ENCODE results near the gene ADARB2. TPM values are rescaled to one million over a fixed set of nuclear protein-coding genes. Genes with fewer than 3 reads are reported as not detected.

Gene ADARB2
- total RNA-seq, 1 experiment from 2014 or later: 0.90 TPM

DNA sequence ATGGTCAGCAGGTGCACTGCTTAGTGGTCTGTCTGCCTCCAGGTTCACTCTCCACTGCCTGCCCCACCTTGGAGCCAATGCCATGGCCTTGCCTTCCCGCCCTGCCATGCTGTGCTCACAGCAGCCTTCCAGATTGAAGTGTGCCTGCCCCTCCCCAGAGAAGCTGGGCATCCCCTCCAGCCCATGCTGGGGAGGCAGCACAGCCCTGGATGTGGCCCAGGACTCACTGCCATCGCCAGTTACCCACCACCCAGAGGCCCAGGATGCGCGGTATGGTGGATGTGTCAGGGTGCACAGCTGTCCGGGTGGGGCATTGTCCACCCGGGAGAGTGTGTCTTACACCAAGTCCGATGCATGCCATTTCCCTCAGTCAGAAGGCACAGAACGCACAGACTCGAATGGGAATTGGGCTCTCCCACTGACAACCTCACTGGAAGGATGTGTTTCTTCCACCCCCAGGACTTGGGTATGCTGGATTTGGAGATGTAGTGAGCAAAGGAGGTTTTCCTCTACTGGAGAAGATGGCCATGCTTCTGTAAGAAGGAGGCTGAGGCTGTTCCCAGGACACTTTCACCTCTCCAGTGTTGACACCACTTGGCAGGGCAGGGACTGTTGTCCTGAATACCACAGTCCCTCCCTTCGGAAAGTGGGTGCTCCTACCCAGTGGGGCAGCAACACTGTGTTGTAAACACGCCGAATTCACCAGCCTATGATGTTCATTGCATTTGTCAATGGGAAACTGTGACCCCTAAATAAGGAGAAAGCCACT is 122.0 kb downstream of the ADARB2 start:
- DNase-seq (ENCODE audit: low read depth, low spot score): no peak
- in situ Hi-C loops (cut with HindIII; ENCODE audit: low pct_unique_long_range_greater_than_20kb, low sequenced_read_pairs): no loop called here

DNA sequence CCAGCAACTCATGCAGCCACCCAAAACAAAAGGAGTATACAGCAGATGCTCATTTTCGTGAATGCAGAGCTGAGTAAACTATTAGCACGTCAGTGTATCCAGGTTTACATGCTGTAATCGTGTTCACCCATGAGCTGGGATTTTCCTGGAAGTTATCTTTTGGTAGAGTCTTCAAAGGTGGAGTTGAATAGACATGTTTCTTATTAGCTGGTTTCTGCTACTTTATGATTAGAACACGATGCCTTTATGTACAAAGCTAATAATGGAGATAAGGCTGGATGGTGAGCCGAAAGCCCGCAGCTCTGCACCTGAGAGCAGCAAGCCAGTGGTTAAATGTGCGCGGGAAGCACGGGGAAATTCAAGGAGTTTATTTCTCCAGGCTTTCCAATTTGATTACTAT is 123.8 kb downstream of the ADARB2 start:
- no peak for DNase-seq (ENCODE audit: low read depth, low spot score)
- in situ Hi-C loops (cut with HindIII; ENCODE audit: low pct_unique_long_range_greater_than_20kb, low sequenced_read_pairs): no loop called here

DNA sequence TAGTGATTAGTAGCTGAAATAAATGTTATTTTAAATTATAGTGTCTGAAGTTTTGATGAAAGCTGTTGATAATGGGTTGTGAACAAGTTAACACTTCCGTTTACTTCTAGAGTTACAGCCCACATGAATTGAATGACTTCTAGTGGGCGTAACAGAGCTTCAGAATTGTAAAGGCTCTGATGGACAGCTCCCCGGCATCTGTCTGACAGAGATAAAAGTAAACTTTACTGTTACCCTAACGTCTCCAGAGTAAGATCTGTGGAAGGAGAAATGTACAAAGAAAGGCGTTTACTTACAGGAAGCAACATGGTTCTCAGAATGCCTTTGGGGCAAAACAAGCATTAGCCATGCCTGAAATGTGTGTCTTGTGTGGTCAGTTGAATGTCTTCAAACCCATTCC is 124.4 kb downstream of the ADARB2 start:
- in situ Hi-C loops (cut with HindIII; ENCODE audit: low pct_unique_long_range_greater_than_20kb, low sequenced_read_pairs): no loop called here
- DNase-seq (ENCODE audit: low read depth, low spot score): no peak

DNA sequence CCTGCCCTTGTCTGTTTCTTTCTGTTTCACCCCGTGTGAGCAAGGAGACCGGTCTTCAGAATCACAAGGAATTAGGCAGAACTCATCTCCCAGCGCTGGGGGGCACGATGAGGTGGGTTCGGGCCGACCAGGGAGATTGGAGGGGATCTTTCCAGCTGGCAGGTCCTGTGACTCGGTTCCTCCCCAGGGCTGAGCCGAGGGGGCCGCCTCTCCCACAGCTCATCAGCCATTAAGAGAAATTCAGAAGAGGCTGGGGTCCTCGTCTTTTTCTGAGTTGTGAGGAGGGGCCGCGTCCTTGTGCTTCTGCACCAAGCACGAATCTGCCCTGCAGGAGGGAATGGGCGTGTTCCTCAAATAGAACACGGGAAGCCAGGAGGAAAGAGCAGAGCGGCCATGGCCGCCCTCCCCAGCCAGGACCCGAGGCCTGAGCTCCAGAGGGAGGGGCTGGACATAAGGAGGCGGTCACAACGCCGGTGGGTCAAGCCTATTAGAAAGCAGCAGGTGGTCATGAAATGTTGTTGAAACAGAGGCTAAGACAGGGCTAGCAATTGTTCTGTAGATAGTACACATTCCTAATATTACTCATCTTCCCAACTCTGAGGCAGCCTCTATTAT is 125.3 kb downstream of the ADARB2 start:
- no peak for DNase-seq (ENCODE audit: low read depth, low spot score)

DNA sequence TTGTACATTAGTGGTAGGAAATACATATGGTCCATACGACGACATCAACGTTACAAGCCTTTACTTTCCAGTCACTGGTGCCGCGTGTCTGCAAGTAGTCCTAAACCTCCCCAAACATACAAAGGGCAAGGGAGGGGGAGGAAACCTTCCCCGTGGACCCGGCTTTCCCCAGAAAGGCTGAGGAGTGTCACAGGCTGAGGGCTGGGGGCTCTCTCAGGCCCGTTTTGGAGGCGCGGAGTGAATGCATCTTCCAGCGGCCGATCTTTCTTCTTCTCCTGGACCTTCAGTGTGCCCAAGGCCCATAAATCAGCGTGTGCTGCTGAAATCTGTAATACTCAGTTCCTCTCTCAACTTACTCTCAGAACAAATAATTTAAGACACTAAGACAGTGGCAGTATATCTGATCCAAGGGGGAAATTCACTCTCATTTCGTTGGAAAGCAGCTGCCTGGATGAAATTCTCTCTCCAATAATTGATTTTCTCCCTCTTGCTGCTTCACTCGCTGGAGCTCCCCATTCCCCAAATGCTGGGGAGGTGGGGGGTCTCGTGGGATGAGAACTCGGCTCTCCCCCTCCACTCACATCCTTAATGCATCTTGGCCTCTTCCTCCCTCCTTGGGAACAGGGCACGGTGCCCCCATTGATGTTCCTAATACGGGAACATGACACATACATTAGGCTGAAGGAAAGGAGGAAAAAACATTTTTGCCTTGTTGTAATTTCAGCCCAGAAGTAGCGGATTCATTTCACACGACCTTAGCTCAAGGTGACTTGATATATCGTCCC is 126.1 kb downstream of the ADARB2 start:
- no peak for DNase-seq (ENCODE audit: low read depth, low spot score)
- in situ Hi-C loops (cut with HindIII; ENCODE audit: low pct_unique_long_range_greater_than_20kb, low sequenced_read_pairs): no loop called here

More for the DNA sequence above, 125.3 kb downstream of the ADARB2 start:
- in situ Hi-C loops (cut with HindIII; ENCODE audit: low pct_unique_long_range_greater_than_20kb, low sequenced_read_pairs): no loop called here

DNA sequence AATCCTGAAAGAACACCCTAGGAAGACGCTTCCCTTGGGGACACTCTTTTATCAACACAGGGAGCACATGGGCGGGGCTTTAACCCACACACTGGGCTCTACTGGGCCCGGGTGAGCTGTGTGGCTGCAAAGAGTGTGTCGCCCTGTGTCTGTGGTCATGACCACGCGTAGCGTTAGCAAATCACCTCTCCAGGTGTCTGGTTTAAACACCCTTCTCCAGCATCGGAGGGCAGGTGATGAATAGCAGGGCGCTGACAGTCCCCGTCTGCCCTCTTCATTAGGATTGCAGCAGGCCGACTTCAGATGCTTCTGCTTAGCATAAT is 127.7 kb downstream of the ADARB2 start:
- in situ Hi-C loops (cut with HindIII; ENCODE audit: low pct_unique_long_range_greater_than_20kb, low sequenced_read_pairs): no loop called here
- DNase-seq (ENCODE audit: low read depth, low spot score): no peak

DNA sequence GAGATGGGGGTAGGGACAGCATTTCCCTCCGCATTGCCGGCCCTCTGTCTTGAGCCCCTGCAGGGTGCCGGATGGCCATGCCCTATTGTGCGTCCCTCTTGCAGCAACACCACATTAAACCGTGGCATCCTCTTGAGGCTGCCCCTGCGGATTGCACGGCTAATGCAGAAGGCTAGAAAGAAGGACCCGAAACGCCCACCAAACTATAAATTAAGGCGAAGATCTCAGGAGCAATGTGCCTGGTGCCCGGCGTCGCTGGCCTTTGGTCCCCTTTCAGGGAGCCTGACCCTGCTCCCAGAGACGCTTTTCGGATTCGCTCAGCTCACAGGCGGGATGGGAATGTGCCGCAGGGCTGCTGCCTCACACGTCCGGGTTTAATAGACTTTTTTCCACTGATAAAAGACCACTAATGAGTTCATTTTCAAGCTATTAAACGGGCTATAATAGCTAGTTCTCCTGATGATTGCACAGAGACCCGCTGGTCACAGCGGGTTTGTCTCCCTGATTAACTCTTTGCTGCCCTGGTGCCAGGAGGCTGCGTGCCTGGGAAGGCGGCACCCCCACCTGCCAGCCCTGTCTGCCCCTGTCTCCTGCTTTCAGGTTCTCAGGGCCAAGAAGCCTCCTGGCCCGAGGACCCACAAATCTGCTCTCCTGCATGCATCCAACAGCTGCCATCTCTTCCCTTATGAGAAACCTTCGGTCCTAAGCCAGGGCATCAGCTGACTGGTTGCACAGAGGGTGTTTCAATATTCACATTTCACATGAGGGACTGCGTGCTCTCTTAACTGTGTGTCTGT is 128.3 kb downstream of the ADARB2 start:
- in situ Hi-C loops (cut with HindIII; ENCODE audit: low pct_unique_long_range_greater_than_20kb, low sequenced_read_pairs): no loop called here
- no peak for DNase-seq (ENCODE audit: low read depth, low spot score)

DNA sequence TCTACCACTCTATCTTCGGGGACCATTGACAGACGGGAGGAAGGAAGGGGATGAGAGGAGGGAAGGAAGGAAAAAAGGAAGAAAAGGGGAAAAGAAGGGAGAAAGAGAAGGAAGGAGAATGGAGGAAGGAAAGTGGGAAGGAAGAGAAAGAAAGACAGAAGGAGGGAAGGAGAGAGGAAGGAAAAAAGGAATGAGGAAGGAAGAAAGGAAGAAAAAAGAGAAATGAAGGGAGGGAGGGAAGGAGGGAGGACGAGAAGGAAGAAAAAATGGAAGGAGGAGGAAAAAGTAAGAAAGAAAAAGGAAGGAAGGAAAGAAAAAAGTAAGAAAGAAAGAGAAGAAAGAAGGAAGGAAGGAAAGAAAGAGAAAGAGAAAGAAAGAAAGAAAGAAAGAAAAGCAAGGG is 128.9 kb downstream of the ADARB2 start:
- in situ Hi-C loops (cut with HindIII; ENCODE audit: low pct_unique_long_range_greater_than_20kb, low sequenced_read_pairs): no loop called here
- no peak for DNase-seq (ENCODE audit: low read depth, low spot score)

DNA sequence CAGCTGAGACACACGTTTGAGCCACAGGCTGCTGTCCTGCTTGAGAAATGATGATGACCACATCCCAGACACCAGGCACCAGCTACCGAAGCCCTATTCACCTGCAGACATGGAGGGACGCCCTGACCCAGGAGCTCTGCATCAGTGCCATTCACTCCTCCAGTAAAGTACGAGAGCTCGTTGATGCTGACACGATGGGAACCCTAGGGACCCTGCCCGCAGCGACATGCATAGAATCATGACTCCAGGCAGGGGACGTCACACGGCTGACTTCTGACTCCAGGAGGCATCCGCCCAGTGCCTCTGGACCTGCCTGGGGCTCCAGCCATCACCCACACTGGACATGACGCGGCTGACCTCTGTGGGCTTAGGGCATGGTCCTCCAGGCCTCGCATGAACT is 129.9 kb downstream of the ADARB2 start:
- DNase-seq (ENCODE audit: low read depth, low spot score): no peak
- in situ Hi-C loops (cut with HindIII; ENCODE audit: low pct_unique_long_range_greater_than_20kb, low sequenced_read_pairs): no loop called here

DNA sequence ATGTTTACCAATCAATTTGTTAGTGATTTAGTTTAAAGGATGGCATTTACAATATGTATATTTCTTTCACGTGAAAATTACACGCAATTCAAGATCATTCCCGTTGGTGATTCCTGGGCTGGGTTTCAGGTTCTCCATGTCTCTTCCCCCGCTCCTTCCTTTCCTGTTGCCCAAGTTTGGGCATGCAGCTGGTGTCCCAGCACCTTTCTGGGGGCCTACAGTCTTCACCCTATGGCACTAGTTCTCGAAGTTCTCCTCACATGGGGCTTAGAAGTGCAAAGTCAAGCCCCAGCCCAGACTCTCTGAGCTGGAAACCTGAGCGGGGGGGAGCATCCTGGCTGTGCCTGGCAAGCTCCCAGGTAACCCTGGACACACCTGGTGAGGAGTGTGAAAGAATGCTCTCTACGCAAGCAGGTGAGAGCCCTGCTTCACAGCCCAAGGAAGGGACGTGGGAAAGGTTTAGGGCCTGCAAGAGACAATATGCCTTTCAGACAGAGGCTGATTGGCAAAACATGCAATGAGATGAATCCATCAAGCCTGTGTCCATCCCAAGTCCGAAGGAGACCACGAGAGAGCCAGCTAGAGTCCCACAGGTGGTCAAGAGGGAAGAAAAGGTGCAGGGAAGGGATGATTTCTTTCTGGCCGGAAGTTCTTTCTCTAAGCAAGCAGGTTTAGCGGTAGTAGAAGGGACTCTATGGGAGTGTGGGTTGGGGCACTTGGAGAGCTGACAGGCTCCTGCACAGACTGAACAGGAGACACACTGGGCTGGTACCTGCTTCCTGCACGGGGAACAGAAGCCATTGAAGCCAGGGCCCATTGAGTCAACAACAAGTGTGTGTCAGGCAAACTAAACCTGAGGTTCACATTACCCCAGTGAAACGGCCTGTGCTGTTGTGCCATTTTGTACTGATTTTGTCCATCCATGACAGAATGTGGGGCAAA is 131.1 kb downstream of the ADARB2 start:
- no peak for DNase-seq (ENCODE audit: low read depth, low spot score)
- in situ Hi-C loops (cut with HindIII; ENCODE audit: low pct_unique_long_range_greater_than_20kb, low sequenced_read_pairs): no loop called here

DNA sequence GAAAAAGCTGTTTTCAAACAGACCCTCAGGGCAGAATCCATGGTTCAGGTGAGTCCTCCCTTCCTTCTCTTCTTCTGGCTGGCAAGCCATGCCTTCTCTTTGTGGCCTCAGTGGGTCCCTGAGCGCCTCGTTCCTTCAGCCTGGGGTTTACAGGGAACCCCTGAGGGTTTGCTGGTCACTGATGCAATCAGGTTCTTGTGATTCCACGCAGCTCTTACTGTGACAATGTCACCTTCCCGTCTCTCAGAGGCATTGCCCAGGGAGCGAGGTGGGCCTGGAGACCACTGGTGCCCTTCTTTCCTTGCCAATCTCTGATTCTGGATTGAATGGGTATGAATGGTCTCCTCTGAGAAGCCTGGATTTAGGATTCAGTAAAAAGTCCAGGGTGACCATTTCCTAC is 132.2 kb downstream of the ADARB2 start:
- in situ Hi-C loops (cut with HindIII; ENCODE audit: low pct_unique_long_range_greater_than_20kb, low sequenced_read_pairs): no loop called here
- no peak for DNase-seq (ENCODE audit: low read depth, low spot score)

DNA sequence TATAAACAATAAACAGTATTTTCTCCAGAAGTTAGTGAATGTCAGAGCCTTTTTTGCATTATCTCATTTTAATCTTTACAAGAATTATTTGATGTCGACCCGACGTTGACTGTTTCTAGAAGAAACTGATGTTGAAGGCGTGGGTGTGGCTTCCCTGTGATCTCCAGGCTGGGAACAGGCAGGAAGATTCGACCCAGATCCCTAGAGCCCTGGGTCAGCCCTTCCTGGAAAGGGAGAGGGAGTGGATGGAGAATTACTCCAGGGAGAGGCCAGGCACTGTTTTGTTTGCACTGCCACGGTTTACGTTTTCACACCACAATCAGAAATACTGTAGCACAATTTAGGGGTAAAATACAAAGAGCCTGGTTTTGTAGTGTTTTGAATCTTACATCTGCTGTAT is 133.1 kb downstream of the ADARB2 start:
- in situ Hi-C loops (cut with HindIII; ENCODE audit: low pct_unique_long_range_greater_than_20kb, low sequenced_read_pairs): no loop called here
- DNase-seq (ENCODE audit: low read depth, low spot score): no peak

DNA sequence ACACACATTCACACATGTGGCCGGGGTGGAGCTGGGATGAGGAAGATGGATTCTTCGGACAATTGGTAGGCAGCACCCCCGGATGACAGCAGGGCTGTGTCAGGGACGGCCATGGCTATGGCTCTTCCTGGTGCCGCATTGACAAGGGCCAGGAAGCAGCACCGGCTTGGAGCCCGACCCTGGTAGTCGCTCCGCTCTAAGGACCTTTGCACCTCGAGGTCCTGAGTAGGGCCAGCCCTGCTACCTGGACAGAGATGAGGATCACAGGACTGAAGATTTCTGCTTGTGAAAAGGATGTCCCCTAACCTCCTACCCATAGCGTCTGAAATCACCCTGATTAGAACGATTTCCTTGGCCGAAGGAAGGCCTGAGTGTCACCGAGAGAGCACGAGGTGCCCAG is 134.1 kb downstream of the ADARB2 start:
- in situ Hi-C loops (cut with HindIII; ENCODE audit: low pct_unique_long_range_greater_than_20kb, low sequenced_read_pairs): no loop called here
- no peak for DNase-seq (ENCODE audit: low read depth, low spot score)

DNA sequence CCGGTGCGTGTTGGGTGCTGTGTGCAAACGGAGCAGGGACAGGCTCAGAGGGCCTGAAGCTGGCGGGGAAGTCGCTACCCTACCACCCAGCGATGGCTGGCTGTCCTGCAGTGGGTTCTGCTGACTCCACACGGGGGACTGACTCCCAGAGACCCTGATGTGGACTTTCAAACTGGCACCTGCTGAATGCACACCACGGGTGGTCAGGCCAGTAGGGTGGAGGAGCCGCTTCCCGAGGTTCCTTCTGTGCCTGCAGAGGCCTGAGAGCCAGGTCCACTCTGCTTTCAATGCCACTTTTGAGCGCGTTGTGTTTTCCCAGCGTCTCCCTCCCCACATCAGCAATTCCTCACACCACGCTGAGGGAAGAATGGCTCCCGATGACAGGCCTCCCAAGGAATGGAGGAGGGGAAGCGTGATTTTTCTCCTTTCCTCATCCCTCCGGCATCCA is 135.3 kb downstream of the ADARB2 start:
- DNase-seq (ENCODE audit: low read depth, low spot score): no peak
- in situ Hi-C loops (cut with HindIII; ENCODE audit: low pct_unique_long_range_greater_than_20kb, low sequenced_read_pairs): no loop called here

DNA sequence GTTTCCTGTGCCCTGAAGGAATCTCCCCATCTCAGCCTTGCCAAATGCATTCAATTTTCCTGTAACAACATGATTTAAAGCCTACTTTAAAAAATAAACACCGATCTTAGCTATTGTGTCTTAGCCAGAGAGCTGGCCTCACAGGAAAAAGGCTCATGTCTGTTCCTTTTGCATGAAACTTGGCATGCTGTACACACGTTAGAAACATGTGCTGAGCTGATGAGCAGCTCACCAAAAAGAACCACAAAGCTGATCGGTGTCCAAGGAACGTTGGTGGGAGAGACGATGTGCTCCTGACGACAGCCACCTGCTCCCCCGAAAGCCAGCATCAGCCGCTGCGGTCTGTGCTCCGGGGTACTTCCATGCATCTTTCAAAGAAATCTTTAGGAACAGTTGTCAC is 135.9 kb downstream of the ADARB2 start:
- in situ Hi-C loops (cut with HindIII; ENCODE audit: low pct_unique_long_range_greater_than_20kb, low sequenced_read_pairs): no loop called here
- DNase-seq (ENCODE audit: low read depth, low spot score): no peak

DNA sequence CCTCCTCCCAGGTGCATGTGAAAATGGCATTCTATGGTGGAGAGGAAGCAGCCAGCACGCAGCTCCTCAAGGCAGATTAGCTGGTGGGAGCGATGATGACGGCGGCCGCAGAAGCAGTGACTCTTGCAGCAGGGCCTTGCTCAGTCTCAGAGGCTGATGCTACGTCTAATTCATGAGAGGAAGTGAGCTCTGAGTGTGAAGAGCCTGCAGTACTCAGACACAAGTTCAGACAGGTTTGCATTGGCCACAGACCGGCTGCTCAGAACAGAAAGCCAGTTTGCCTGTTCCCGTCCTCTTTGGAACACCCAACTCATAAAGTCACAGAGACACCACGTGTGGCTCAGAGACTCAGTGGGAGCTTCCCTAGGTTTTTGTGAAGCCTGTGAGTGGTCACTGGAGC is 136.5 kb downstream of the ADARB2 start:
- DNase-seq (ENCODE audit: low read depth, low spot score): no peak

More for the DNA sequence above, 136.5 kb downstream of the ADARB2 start:
- in situ Hi-C loops (cut with HindIII; ENCODE audit: low pct_unique_long_range_greater_than_20kb, low sequenced_read_pairs): no loop called here
